IPS-NIHi7 (cell line): Measurements from ENCODE around the gene CABP4.

ENCODE experiments used
- DNase-seq: peaks from one replicate; pipeline ENCODE4 v3.0.0; 2012; ENCODE audit warnings: mixed read lengths; ENCODE audit errors: extremely low spot score

The CABP4 gene

DNA sequence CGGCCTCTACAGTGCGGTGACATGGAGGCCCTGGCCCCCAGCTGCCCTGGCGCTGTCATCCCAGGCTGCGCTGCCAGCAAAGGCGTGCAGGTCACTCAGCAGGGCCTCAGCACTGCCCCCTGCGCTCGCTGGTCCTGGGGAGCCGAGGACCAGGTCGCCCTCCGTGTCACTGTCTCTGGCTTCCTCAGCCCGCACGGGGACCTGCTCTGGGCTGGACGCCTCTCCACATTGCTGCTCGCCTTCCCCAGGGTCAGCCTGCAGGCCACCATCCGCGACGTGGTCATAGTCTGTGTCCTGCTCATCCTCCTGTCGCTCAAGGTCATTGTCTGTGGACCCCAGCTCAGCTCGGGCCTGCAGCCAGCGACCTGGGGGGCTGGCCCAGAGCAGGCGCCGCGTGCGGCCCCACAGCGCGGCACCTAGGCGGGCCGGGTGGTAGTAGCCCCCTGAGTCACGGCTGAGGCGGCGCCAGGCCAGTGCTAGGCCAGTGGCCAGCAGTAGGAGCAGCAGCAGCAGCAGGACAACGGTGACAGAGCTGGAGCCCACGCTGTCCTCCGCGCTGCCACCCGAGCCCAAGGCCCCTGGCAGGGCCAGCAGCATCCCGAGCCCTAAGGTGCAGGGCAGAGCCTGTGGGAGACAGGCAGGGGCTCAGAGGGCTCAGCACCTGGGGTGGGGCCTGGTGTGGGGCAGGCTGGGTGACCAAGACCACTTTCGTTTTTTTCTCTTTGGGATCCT, 19.3 kb upstream of the CABP4 start:
- no peak for DNase-seq

DNA sequence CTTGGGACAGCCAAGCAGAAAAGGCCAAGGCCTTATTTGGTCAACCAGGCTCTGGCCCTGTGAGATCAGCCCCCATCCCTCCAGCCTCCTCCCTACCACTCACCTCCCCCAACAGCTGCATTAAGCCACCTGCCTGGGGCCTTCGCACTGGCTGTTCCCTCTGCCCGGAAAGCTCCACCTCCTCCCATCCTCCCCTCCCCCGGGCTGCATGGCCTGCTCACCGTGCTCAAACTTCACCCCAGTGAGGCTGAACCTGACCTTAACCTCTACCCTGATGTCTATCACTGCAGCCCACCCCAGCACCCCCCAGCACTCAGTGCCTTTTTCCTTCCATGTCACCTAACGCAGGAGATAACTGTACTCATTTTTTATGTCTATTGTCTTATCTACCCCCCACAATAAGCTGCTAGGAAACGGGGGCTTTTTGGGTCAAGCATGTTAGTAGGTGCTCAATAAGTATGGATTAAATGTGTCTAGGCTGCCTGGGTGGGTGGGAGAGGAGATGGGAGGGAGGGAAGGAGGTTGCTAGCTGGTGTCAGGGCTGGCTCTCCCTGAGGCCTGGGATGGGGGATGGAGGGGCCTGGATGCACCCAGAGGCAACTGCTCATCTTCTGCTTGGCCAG, 18.6 kb upstream of the CABP4 start:
- peak; percentile 84 for DNase-seq

DNA sequence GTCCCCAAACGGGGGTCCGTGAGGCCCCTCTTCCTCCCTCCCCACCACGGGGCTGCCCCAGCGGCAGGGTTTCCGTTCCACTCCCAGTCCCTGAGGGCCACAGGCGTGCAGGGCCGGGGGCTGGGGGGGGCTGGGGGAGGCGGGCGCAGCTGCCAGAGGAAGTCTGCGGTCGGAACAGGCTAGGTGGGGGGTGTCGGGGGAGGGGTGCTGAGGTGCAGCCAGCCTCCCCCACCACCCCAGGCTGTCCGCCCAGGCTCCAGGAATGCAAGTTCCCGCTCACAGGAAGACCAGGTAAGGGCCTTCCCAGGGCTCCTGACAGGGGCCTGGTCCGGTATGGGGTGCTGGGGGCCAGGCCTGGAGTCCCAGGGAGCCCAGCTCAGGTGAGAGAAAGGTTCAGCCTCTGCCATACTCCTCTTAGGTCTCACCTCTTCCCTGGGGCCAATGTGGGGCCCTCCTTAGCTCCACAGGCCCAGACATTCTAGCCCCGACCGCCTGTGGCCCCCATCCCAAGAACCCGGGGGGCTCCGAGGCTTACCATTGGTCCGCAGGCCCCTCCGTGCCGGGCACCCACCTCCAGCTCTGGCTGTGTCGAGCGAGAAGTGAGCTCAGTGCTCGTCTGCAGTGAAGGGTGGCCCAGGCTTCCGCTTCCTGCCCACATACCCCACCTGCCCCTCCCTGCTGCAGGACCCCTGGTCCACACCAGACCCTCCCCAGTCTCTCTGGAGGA, 17.9 kb upstream of the CABP4 start, which contains the start of gene PTPRCAP:
Gene PTPRCAP (minus strand): TSS at position 601 of the 727 bp plus-strand sequence. CDS start 63 bp downstream, at position 538.
- DNase-seq = peak; percentile 44

DNA sequence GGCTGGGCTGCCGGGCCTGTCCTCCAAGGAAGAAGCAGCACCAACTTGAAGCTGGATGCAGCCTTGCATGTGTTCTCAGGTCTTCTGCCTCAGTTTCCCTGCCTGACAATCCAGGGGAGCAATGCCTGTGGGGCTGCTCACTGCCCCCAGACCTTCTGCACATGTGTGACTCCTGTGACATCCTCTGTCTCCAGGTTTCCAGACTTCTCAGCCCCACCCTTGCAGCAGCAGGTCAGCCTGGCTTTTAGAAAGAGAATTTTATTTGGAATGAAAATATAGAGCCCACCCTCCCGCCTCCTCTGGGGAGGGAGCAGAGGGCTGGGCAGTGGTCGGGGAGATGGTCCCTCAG, 17.4 kb upstream of the CABP4 start:
- no peak for DNase-seq

DNA sequence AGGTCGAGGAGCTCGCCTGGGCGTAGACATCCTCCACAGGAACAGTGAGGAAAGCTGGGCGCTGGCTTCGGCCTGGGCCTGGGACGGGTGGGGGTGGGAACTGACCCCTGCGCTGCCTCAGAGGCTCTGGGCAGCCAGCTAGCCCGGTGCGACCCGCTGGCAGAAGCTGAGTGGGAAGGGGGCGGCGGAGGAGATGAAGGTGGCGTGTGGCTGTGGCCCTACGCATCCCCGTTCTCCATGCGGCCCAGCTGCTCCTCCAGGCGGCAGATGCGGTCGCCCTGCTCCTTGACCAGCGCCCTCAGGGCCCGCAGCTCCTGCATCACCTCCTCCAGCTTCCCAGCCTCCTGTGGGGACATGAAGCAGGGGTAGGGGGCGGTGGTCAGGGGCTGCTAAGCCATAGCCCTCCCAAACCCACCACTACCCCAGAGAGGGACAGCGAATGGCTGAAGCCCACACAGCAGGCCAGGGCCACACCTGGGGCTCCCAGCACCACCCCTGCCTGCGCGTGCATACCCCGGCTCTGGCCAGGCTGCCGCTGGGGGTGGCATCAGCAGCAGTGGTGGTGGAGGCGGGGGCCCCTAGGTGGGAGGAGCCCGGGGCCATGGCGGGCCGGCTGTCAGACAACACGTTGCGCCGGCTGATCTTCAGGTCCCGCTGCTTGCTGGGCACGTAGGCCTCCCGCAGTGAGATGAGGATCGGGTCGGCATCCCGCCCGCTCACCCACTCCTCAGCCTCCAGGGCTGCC, 16.8 kb upstream of the CABP4 start:
- DNase-seq = no peak

DNA sequence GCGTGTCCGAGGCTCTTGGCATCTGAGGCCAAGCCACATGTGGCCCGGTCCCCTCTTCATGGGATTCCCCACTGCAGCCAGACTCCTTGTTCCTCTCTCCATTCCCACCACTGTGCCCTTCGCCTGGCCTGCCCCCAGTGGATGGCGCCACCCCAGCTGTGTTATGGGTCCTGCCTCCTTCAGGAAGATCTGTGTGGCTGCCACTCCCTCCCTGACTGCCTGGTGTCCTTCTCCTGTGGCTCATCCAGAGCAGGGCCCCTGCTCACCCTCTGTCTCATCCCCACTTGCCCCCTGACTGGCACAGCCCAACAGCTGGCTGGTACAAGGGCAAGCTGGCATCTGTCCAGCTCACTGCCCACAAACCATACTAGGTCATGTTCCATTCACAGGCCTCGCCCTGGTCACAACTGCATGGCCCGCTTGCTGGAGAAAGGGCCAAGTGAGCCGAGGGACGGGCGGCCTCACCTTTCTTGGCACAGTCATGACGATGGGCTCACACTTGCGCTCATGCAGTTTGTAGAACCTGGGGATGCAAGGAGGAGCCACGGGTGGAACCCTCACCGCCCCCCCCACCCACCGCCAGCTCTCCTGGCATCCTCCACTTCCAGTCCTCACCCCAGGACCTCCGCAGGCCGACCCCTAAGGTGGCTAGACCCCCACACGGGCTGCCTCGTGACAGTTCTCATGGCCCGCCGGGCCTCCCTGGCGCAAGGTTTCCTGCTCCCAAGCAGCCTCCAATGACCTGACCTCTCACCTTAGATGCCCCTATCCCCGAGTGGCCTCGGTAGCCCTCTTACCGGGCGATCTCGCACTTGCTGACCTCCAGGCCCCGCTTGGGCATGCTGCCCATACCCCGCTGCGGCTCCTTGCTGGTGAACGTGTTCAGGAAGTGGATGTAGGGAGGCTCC, 15.6 kb upstream of the CABP4 start:
- DNase-seq = no peak

DNA sequence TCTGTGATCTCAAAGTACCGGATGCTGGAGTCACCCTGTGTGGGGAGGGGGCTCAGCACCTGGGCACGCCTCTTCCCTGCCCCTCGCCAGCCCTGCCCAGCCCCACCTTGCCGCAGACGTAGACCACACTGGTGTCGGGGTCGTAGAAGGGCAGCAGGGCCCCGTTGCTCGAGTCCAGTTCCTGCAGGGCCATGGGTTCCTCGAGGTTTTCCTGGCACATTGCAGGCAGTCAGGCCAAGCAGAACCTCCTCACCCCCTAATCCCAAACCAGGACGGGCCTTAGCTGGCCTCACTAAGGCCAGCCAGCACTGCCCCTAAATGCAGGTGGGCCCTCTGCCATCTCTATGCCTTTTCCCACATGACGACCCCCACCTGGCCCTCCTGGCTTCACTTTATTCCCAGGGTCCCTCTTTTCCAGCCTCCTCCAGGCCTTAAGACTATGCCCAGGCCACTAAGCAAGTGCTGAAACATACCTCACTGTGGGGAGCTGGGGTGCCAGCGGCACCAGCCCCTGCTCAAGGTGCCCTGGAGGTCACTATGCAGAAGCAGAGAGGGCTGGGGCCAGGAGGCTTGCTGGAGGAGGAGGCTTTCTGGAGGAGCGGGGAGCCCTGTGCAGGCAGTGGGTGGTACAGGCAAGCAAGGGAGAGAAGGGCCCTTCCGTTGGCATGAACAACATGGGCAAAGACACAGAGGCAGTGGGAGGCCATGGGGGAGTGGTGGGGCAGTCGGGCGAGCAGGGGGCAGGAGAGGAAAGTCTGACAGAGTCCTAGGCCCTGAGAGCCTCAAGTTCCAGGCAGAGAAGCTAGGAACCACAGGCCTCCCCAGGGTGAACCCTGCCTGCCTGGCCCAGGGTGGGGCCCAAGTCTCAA, 14.7 kb upstream of the CABP4 start:
- DNase-seq = no peak

DNA sequence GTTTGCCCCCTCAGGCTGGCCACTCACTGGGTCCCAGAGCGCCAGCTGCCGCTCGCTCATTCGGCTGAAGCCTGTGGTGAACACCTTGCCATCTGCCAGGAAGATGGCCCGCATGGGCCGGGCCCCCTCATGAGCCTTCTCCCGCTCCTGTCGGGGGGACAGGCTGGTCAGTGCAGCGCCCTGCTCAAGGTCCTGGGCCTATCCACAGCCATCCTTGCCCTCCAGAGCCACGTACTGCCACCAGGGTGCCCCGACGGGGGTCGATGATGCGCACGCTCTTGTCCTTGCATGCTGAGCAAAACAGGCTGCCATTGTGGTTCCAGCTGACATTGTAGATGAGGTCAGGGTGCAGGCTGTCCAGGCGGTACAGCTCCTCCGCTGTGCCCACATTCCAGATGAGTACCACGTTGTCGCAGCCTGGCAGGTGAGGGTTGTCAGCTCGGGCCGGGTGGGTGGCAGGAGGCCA, 14.0 kb upstream of the CABP4 start:
- DNase-seq = no peak

DNA sequence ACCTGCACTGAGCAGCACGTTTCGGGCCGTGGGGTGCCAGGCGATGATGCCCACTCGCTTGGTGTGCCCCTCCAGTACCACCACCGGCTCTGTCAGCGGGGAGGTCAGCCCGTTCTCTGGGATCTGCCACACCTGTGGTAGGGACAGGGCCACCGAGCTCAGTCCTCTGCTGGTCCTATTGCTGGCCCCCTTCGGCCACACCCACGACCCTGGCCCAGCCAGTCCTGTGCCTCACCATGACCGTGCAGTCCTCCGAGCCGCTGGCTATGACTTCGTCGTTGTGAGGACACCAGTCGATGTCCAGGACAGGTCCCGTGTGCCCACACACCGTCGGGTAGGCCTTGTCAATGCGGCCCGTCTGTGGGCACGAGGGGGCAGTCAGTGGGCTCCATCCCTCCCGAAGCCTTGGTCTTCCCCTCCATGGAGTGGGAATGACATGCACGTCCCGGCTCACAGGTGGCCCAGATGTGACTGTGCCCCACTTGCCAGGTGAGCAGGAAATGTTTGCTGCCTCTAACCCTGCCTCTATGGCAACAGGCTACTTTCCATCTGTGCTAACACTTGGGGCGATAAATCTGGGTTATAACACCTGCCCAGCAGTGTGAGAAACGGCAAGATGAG, 13.3 kb upstream of the CABP4 start:
- no peak for DNase-seq

DNA sequence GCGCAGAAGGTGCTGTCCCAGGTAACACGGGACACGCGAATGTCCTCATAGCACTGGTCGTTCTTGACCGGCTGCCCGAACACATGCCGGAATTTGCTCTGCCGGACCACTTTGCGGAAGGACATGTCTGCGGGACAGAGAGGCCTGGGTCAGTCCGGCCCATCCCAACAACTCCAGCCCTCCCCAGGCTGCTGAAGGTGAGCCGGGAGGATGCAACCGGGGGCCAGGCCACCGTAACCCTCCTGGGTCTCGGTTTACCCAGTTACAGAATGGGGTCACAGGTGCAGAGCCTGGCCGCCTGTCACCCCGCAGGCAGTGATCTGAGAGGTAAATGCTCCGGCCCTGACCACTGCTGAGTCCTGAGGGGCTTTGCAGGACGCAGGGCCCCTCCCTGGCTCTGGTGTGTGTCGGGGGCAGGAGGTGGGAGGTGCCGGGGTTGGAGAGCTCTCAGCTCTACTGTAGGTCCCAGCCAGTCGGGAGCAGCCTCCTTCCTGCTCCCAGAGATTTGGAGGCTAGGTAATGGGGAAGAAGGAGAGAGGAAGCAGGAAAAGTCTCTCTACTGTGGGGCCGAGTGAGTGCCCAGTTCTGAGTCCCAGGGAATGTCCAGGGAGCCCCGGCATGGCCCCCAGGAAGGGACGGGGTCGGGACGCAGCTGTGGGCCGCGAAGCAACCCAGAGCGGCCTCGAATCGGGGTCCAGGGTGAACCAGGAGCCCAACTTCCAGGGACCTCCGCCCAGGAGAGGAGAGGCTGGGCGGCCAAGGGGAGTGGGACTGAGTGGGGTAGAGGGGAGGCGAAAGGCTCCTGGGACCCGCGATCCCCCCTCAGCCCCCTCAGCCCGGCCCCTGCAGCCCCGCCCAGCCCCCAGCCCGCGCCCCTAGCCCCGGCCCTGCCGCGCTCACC, 12.4 kb upstream of the CABP4 start:
- DNase-seq = no peak

DNA sequence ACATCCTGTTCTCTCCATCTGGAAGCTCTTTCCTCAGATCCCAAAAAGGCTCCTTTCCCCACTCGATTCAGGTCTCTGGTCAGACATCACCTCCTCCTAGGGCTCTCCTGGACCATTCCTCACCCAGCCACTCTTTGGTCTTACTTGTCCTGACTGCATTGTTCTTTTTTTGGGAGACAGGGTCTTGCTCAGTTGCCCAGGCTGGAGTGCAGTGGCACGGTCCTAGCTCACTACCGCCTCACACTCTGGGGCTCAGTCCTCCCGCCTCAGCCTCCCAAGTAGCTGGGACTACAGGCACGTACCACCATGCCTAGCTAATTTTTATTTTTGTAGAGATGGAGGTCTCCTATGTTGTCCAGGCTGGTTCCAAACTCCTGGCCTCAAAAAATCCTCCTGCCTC, 9.6 kb upstream of the CABP4 start:
- no peak for DNase-seq

DNA sequence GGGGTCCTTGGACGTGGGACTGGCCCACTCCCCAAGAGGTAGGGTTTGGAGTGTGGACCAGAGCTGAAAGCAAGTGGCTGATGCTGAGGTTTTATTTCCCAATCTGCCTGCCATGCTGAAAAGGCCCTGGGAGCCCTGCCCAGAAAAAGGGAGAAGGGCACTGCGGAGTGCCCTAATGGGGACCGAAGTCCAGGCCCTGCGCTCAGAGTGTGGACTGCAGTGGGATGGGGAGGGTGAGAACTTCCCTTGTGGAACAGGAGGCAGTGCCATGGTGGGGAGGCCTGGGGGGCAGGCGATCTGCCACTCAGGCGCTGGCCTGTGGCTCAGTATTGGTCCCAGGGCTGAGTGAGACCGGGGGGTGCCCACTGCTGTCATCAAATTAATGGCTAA, 6.9 kb upstream of the CABP4 start:
- DNase-seq = no peak

DNA sequence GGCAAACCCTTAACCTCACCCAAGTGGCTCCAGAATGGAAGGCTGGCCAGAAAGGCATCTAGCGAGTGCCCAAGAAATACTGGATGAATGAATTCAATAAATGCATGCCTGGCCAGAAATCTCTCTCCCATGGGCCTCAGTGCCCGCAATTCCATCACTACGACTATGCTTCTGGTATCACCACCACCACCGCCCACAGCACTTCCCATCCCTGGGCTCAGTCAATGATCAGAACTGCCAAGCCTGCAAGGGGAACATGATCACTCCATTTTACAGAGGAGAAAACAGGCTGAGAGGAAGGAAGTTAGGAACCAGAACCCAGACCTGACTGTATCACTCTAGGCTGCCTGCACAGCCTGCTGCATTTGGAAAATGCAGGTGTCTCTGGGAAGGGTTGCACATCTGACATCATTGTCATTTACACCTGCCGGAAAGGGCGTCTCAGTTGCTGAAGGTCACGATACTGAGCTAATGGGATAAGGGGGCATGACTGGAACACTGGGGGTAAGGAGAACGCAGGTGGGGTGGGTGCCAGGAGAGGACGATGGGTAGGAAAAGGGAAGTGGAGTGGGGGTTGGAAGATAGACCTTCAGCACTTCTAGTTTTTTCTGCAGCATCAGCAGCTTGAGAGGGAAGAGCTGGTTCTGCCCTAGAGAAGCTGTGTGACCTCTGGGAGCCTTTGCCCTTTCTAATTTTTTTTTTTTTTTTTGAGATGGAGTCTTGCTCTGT, 5.9 kb upstream of the CABP4 start:
- no peak for DNase-seq

DNA sequence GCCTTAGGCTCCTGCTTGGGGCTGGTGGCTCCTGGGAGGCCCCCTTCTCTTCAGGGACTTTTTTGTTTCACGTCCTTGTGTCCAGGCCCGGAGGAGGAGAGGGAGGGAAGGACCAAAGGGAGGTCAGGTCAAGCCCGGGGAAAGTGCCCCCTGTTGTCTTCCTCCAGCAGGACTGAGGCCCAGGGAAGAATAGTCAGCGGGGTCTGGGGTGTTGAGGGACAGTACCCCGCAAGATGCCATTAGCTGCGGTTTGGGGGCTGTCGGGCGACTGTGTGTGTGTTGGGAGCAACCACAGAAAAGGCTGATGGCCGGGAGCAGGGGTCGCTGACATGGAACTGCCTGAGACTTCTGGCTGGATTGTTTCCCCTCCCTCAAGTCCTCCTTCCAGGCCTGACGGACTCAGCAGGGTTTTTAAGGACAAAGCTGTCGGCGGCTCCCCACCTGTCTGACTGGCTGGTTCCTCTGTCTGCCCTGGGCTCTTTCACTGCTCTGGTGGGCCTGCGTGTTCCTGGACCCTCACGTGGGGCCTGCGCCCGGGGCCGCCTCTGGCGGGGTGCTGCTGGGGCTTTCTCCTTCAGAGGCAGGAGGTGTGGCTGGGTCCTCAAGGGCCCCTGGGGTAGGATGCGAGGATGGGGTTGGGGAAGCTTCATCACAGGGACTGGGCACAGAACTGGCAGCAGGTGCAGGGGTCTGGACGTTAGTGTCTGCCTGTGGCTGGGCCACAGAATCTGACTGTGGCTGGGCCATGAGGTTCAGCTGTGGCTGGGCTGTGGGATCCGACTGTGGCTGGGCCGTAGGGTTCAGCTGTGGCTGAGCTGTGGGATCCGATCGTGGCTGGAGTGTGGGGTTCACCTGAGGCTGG, 4.1 kb upstream of the CABP4 start:
- no peak for DNase-seq

DNA sequence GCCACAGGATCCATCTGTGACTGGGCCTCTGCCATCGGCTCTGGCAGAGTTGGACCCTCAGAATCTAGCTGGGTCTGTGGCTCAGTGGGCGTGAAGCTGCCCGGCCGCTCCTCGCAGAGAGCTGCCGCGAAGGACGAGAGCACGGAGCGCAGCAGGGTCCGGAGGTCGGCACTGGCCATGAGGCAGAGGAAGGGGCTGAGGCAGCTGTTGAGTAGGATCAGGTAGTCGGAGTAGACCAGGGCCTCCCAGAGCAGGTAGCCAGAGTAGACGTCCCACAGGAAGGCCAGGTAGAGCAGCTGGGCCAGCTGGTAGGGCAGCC, 3.5 kb upstream of the CABP4 start:
- DNase-seq = no peak

DNA sequence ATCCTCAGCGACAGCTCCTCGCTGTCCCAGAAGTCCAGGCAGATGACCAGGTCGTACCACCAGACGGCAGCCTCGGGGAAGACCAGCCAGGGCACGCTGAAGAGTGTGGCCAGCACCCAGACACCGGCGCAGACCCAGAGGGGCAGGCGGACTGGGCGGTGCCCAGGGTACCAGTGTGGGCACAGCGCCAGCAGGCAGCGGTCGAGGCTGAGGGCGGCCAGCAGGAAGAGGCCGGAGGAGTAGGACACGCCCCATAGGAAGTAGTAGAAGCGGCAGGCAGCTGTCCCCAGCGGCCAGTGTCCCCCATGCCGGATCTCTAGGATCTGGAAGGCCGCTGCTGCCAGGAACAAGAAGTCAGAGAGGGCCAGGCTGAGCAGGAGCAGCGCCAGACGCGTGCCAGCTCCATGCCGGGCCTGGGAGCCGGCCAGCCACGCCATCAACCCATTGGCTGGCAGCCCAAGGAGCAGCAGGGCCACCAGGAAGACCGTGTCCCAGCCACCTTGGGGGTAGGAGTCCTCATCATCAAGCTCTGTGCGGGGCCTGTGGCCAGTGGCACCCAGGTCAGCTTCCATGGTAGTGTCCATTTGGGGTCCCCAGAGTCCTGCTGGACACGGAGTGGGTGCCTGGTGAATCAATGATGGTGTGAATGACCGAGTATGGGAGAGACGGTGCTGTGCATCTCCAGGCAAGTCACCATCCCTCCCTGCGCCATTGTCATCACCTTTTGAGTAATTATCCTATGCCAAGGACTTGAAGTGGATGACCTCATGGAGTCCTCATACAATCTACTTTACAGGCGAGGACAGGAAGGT, 2.8 kb upstream of the CABP4 start, which contains the start of gene GPR152:
Gene GPR152 (minus strand): TSS at position 589 of the 812 bp plus-strand sequence. CDS start 5 bp downstream, at position 584.
- no peak for DNase-seq
